ENCODE data around the gene NOTCH2.
"Not testable (repeated sequence)": the region's sequence is repeated elsewhere in the genome, so short reads cannot be mapped to it uniquely, and the experiment has no call there.

The NOTCH2 gene

DNA sequence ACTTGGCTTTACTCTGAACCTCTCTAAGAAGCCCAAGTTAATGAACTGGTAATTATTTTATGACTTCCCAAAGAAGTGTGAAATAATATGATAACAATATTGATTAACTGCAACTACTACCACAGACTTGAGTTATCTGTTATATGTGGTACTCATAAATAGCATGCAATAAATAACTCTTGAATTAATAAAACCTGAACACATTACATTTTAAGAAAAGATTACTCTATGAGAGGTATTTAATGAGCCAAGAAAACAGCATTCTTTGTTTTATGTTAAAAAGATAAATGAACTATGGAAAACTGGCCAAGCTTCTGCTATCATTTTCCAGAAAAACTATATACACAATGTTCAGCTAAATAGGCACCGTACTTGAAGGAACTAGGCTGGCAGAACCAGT is 45.7 kb downstream of the NOTCH2 start:
- not testable (repeated sequence) for H3K27me3 ChIP-seq (ENCODE audit: control insufficient read depth, low read length); H3K4me2 ChIP-seq (ENCODE audit: low read length); H3F3A ChIP-seq (ENCODE audit: control insufficient read depth, insufficient read depth); H3K9me3 ChIP-seq (ENCODE audit: control insufficient read depth, insufficient read depth, low read length); H4K20me1 ChIP-seq (ENCODE audit: control insufficient read depth, insufficient read depth, low read depth, low read length); H3K79me2 ChIP-seq (ENCODE audit: control insufficient read depth, low read length); H3K36me3 ChIP-seq (ENCODE audit: control insufficient read depth, low read length); H3K4me1 ChIP-seq (ENCODE audit: control insufficient read depth, low read length); H3K27ac ChIP-seq (ENCODE audit: low read depth, low read length); H3K4me3 ChIP-seq (ENCODE audit: low read length); H3K9me2 ChIP-seq (replicated peaks; ENCODE audit: control insufficient read depth, low read length)

DNA sequence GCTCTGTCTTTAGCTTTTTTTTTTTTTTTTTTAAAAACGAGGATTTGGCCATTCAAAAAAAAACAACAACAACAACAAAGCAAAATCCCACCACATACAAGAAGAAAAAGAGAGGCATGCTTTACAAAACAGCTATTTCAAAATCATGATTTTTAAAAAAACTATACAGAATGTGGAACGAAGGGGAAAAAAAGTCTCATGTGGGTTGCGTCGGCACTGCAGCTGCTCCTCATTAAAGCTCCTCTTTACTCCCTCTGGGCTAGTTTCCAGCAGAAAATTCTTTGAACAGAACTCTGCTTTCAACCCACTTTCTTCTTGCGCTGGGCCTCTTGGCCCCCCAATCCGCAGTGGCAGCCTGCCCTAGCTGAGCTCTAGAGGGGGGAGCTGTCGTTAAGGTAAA is 54.5 kb downstream of the NOTCH2 start:
- H4K20me1 ChIP-seq (ENCODE audit: control insufficient read depth, insufficient read depth, low read depth, low read length); H3K9me3 ChIP-seq (ENCODE audit: control insufficient read depth, insufficient read depth, low read length); H3K36me3 ChIP-seq (ENCODE audit: control insufficient read depth, low read length); H3K4me1 ChIP-seq (ENCODE audit: control insufficient read depth, low read length); H3K27ac ChIP-seq (ENCODE audit: low read depth, low read length); H3F3A ChIP-seq (ENCODE audit: control insufficient read depth, insufficient read depth); H3K9me2 ChIP-seq (replicated peaks; ENCODE audit: control insufficient read depth, low read length); H3K79me2 ChIP-seq (ENCODE audit: control insufficient read depth, low read length); H3K27me3 ChIP-seq (ENCODE audit: control insufficient read depth, low read length); H3K4me3 ChIP-seq (ENCODE audit: low read length); H3K4me2 ChIP-seq (ENCODE audit: low read length): not testable (repeated sequence)

DNA sequence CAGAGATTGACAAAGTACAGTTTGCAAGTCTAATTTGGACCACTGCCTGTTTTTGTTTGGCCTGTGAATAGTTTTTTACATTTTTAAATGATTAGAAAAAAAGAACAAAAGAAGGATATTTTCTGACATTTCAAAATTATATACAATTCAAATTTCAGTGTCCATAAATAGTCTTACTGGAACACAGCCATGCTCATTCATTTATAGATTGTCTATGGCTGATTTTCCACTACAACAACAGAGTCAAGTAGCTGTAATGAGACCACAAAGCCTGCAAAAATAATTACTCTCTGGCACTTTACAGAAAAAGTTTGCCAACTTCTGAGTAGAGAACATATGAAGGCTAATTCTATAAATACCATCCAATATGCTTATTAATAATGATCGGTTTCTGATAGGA is 61.1 kb downstream of the NOTCH2 start:
- H3K27ac ChIP-seq (ENCODE audit: low read depth, low read length); H3K27me3 ChIP-seq (ENCODE audit: control insufficient read depth, low read length); H3K4me3 ChIP-seq (ENCODE audit: low read length); H3K36me3 ChIP-seq (ENCODE audit: control insufficient read depth, low read length); H3K4me2 ChIP-seq (ENCODE audit: low read length); H3K4me1 ChIP-seq (ENCODE audit: control insufficient read depth, low read length); H3K9me3 ChIP-seq (ENCODE audit: control insufficient read depth, insufficient read depth, low read length); H3K79me2 ChIP-seq (ENCODE audit: control insufficient read depth, low read length); H3F3A ChIP-seq (ENCODE audit: control insufficient read depth, insufficient read depth); H4K20me1 ChIP-seq (ENCODE audit: control insufficient read depth, insufficient read depth, low read depth, low read length); H3K9me2 ChIP-seq (replicated peaks; ENCODE audit: control insufficient read depth, low read length): not testable (repeated sequence)

DNA sequence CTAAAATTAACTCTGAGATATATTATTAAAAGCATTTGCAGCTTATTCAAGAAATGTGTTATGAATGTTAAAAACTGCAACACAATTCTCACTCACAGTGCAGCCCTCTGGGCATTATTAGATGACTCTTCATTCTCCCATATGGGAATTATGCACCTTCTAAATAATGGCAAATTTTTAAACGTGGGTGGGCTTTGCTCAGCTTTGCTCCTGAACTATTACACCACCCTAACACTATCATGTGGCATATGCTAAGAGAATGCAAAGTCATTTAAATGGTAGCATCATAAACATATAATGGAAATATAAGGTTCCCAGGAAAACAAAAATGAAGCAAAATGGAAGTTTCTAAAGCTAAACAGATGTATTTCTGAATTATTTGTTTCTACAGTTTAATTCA is 61.6 kb downstream of the NOTCH2 start:
- not testable (repeated sequence) for H3K27me3 ChIP-seq (ENCODE audit: control insufficient read depth, low read length); H3K36me3 ChIP-seq (ENCODE audit: control insufficient read depth, low read length); H3K4me3 ChIP-seq (ENCODE audit: low read length); H4K20me1 ChIP-seq (ENCODE audit: control insufficient read depth, insufficient read depth, low read depth, low read length); H3K4me2 ChIP-seq (ENCODE audit: low read length); H3K9me3 ChIP-seq (ENCODE audit: control insufficient read depth, insufficient read depth, low read length); H3K4me1 ChIP-seq (ENCODE audit: control insufficient read depth, low read length); H3K9me2 ChIP-seq (replicated peaks; ENCODE audit: control insufficient read depth, low read length); H3K79me2 ChIP-seq (ENCODE audit: control insufficient read depth, low read length); H3K27ac ChIP-seq (ENCODE audit: low read depth, low read length); H3F3A ChIP-seq (ENCODE audit: control insufficient read depth, insufficient read depth)

DNA sequence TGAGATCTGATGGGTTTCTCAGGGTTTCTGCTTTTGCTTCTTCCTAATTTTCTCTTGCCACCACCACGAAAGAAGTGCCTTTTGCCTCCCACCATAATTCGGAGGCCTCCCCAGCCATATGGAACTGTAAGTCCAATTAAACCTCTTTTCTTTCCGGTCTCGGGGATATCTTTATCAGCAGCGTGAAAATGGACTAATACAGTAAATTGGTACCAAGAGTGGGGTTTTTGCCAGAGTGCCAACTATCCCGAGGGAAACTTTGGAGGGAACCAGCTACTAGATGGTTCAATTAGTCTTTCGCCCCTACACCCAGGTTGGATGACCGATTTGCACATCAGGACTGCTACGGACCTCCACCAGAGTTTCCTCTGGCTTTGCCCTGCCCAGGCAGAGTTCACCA is 68.4 kb downstream of the NOTCH2 start:
- not testable (repeated sequence) for H3F3A ChIP-seq (ENCODE audit: control insufficient read depth, insufficient read depth); H3K27ac ChIP-seq (ENCODE audit: low read depth, low read length); H3K4me3 ChIP-seq (ENCODE audit: low read length); H3K9me3 ChIP-seq (ENCODE audit: control insufficient read depth, insufficient read depth, low read length); H3K79me2 ChIP-seq (ENCODE audit: control insufficient read depth, low read length); H3K36me3 ChIP-seq (ENCODE audit: control insufficient read depth, low read length); H3K27me3 ChIP-seq (ENCODE audit: control insufficient read depth, low read length); H3K4me1 ChIP-seq (ENCODE audit: control insufficient read depth, low read length); H3K4me2 ChIP-seq (ENCODE audit: low read length); H3K9me2 ChIP-seq (replicated peaks; ENCODE audit: control insufficient read depth, low read length); H4K20me1 ChIP-seq (ENCODE audit: control insufficient read depth, insufficient read depth, low read depth, low read length)

DNA sequence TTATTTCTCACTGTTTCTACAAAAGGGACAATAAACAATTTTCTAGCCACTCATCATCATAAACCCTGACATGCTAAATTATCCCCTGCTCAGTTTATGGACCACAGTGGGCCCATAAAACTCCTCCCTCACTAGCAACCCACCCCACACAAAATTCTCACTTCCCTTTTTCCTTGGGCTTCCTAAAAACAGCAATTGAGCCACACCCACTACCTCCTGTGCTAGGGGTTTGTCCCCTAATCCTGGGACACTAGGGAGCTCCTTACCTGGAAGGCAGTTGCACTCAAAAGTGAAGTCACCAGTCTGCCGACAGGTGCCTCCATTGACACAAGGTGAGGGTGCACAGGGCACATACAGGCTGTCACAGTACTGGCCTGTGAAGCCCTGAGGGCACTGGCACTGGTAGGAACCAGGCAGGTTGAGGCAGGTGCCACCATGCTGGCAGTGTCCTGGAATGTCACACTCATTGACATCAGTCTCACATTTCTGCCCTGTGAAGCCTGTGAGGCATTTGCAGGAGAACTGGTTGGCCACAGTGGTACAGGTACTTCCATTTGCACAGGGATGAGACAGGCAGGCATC is 72.6 kb downstream of the NOTCH2 start:
- not testable (repeated sequence) for H3K27ac ChIP-seq (ENCODE audit: low read depth, low read length); H4K20me1 ChIP-seq (ENCODE audit: control insufficient read depth, insufficient read depth, low read depth, low read length); H3K4me1 ChIP-seq (ENCODE audit: control insufficient read depth, low read length)

DNA sequence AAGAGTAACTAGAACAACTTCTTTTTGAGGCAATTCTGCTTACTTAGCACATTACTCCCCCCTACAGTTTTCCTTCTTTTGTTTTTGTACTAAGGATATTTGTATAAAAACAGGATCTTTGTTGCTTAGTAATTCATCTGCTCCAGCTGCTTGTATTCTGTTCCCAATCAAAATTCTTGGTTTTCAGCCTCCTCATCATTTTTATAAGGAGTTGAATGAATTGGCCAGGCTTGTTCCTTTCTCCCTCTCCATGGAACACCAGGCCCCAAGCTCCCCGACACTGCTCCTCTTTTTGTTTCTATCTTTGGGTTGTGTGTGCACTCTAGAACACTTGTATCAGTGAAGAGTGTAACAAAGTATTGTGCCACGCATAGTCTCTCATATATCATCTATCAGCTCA is 73.5 kb downstream of the NOTCH2 start:
- H3K27me3 ChIP-seq (ENCODE audit: control insufficient read depth, low read length); H3K9me3 ChIP-seq (ENCODE audit: control insufficient read depth, insufficient read depth, low read length); H4K20me1 ChIP-seq (ENCODE audit: control insufficient read depth, insufficient read depth, low read depth, low read length); H3K4me2 ChIP-seq (ENCODE audit: low read length); H3K4me1 ChIP-seq (ENCODE audit: control insufficient read depth, low read length); H3K27ac ChIP-seq (ENCODE audit: low read depth, low read length); H3K4me3 ChIP-seq (ENCODE audit: low read length); H3K36me3 ChIP-seq (ENCODE audit: control insufficient read depth, low read length); H3K9me2 ChIP-seq (replicated peaks; ENCODE audit: control insufficient read depth, low read length); H3F3A ChIP-seq (ENCODE audit: control insufficient read depth, insufficient read depth); H3K79me2 ChIP-seq (ENCODE audit: control insufficient read depth, low read length): not testable (repeated sequence)

More for the DNA sequence above, 72.6 kb downstream of the NOTCH2 start:
- not testable (repeated sequence) for H3K4me2 ChIP-seq (ENCODE audit: low read length); H3K9me2 ChIP-seq (replicated peaks; ENCODE audit: control insufficient read depth, low read length); H3K9me3 ChIP-seq (ENCODE audit: control insufficient read depth, insufficient read depth, low read length); H3K4me3 ChIP-seq (ENCODE audit: low read length); H3K27me3 ChIP-seq (ENCODE audit: control insufficient read depth, low read length); H3F3A ChIP-seq (ENCODE audit: control insufficient read depth, insufficient read depth); H3K36me3 ChIP-seq (ENCODE audit: control insufficient read depth, low read length); H3K79me2 ChIP-seq (ENCODE audit: control insufficient read depth, low read length)
